ENCODE data around the gene CCL1. TPM values are rescaled to one million over a fixed set of nuclear protein-coding genes. Genes with fewer than 3 reads are reported as not detected.

Gene CCL1
- total RNA-seq (2022; extraction: Qiagen RNA extraction) = not detected in 5 replicates

GRCh38 chr17:34363183-34363661 is at the start of gene CCL1:
TSS of gene CCL1 (minus strand) at chr17:34363233. CDS start at chr17:34363161, 72 bp downstream.

GRCh38 chr17:34356194-34356593 is 6.8 kb downstream of the CCL1 start, which contains the start of gene CCL13:
TSS of gene CCL13 (plus strand) at chr17:34356480. CDS start at chr17:34356527, 47 bp downstream.

GRCh38 chr17:34319039-34319483 is 44.0 kb downstream of the CCL1 start, which contains the start of gene CCL8:
TSS of gene CCL8 (plus strand) at chr17:34319435. CDS start at chr17:34319502, 67 bp downstream.

Other genes starting within 250 kb of the CCL1 start
- gene CCL2, start 107.9 kb downstream of the CCL1 start, total RNA-seq (2022; extraction: Qiagen RNA extraction) = 24.8 to 45.1 TPM (median 26.2 TPM) in 5 replicates
- 0.12 to 0.24 TPM (median 0.16 TPM) in 5 replicates for gene CCL7, start 93.0 kb downstream of the CCL1 start, total RNA-seq (2022; extraction: Qiagen RNA extraction)
- not detected in 5 replicates for gene CCL11, start 77.5 kb downstream of the CCL1 start, total RNA-seq (2022; extraction: Qiagen RNA extraction)
- not detected in 5 replicates for gene CCL8, start 43.8 kb downstream of the CCL1 start, total RNA-seq (2022; extraction: Qiagen RNA extraction)
- not detected in 5 replicates for gene CCL13, start 6.8 kb downstream of the CCL1 start, total RNA-seq (2022; extraction: Qiagen RNA extraction)
- gene TMEM132E, start 216.3 kb upstream of the CCL1 start, total RNA-seq (2022; extraction: Qiagen RNA extraction) = 0.02 TPM in 2 of 5 replicates, not detected in the others

Measured in A549 treated with CORT108297 at 1 μM for 4 hours (cell line).